Hypothalamus (tissue), 51 donors: ENCODE measurements around the gene FIGLA.

Experiments
- DNase-seq, 51 donors: peaks; one replicate each; lab custom pipeline; 2025; lab: John Stamatoyannopoulos, UW

The FIGLA gene

GRCh38 chr2:70776266-70776665, 14.2 kb downstream of the FIGLA start:
- DNase-seq, result no peak

- no peak for DNase-seq
These were observed 15.3 kb downstream of the FIGLA start for GRCh38 chr2:70775141-70775540.

- no peak for DNase-seq
These were observed 17.8 kb downstream of the FIGLA start for GRCh38 chr2:70772486-70773155.

- no peak for DNase-seq
These were observed 19.0 kb downstream of the FIGLA start for GRCh38 chr2:70771446-70771845.

- DNase-seq, result no peak
These were observed 21.0 kb downstream of the FIGLA start for GRCh38 chr2:70769450-70769849.

GRCh38 chr2:70768590-70769085, 21.8 kb downstream of the FIGLA start:
- DNase-seq, result no peak

GRCh38 chr2:70767699-70768589, 22.5 kb downstream of the FIGLA start, which contains the start of gene ADD2:
TSS of gene ADD2 (minus strand) at chr2:70768200. CDS start at chr2:70706408, 61,792 bp downstream.
- DNase-seq, result peak in 26 of 51 donors; percentile 5 to 65 (median 30)

- DNase-seq, result peak in 8 of 51 donors; percentile 6 to 42 (median 17)
These were observed 23.3 kb downstream of the FIGLA start for GRCh38 chr2:70767079-70767698.

- peak in 1 of 51 donors; percentile 36 for DNase-seq
These were observed 23.9 kb downstream of the FIGLA start for GRCh38 chr2:70766357-70767078.

- DNase-seq, result no peak
These were observed 24.9 kb downstream of the FIGLA start for GRCh38 chr2:70765507-70765906.

- DNase-seq, result no peak
These were observed 31.0 kb downstream of the FIGLA start for GRCh38 chr2:70759446-70759845.

- no peak for DNase-seq
These were observed 32.5 kb downstream of the FIGLA start for GRCh38 chr2:70757966-70758365.

GRCh38 chr2:70757360-70757759, 33.1 kb downstream of the FIGLA start:
- DNase-seq, result no peak

GRCh38 chr2:70756128-70756527, 34.3 kb downstream of the FIGLA start:
- no peak for DNase-seq

- DNase-seq, result no peak
These were observed 36.5 kb downstream of the FIGLA start for GRCh38 chr2:70753902-70754301.

- DNase-seq, result no peak
These were observed 37.4 kb downstream of the FIGLA start for GRCh38 chr2:70753031-70753430.

GRCh38 chr2:70752396-70752795, 38.0 kb downstream of the FIGLA start:
- no peak for DNase-seq

GRCh38 chr2:70751881-70752280, 38.6 kb downstream of the FIGLA start:
- DNase-seq, result no peak

GRCh38 chr2:70750320-70750719, 40.1 kb downstream of the FIGLA start:
- no peak for DNase-seq

- DNase-seq, result no peak
These were observed 42.2 kb downstream of the FIGLA start for GRCh38 chr2:70748002-70748784.
